Glutamatergic neuron (in vitro differentiated cells): ENCODE results near the gene FAM222B. TPM values are rescaled to one million over a fixed set of nuclear protein-coding genes. Genes with fewer than 3 reads are reported as not detected.
A peak's percentile ranks its signal among the peaks of the same experiment; 100 is the strongest.

ENCODE experiments used
- DNase-seq: peaks from one replicate; pipeline ENCODE4 v3.0.0; 2022
- H3K27ac Mint-ChIP-seq: one replicate; pipeline ENCODE4 v1.8.0; 2020; ENCODE audit warnings: mild to moderate bottlenecking, mixed read lengths, inconsistent platforms; ENCODE audit not compliant: unreplicated experiment
- H3K27me3 Mint-ChIP-seq: one replicate; pipeline ENCODE4 v1.8.0; 2020; ENCODE audit warnings: mild to moderate bottlenecking, moderate library complexity, mixed read lengths, inconsistent platforms; ENCODE audit not compliant: unreplicated experiment
- H3K36me3 Mint-ChIP-seq: one replicate; pipeline ENCODE4 v1.8.0; 2020; ENCODE audit warnings: mild to moderate bottlenecking, mixed read lengths, inconsistent platforms; ENCODE audit not compliant: unreplicated experiment
- H3K4me1 Mint-ChIP-seq: one replicate; pipeline ENCODE4 v1.8.0; 2020; ENCODE audit warnings: mild to moderate bottlenecking, low read depth, mixed read lengths, inconsistent platforms; ENCODE audit not compliant: unreplicated experiment
- H3K4me3 Mint-ChIP-seq: one replicate; pipeline ENCODE4 v1.8.0; 2020; ENCODE audit warnings: mild to moderate bottlenecking, mixed read lengths, inconsistent platforms; ENCODE audit not compliant: unreplicated experiment
- H3K9me3 Mint-ChIP-seq: one replicate; pipeline ENCODE4 v1.8.0; 2020; ENCODE audit warnings: mild to moderate bottlenecking, moderate library complexity, mixed read lengths, inconsistent platforms; ENCODE audit not compliant: unreplicated experiment
- total RNA-seq: library from RNA; stranded (reverse); fragmentation: NEBNext Ultra II Directional; extraction: Animal tissue kit (Norgen Biotek cat#: 25700); gene quantifications from one replicate; pipeline ENCODE4 v1.2.1, GENCODE V29; 2021; ENCODE audit not compliant: unreplicated experiment
- TF ChIP-seq, protein P1 (sequence below): fragments of 200-600 bp; sonication (generic); IDR thresholded peaks from one replicate; pipeline ENCODE4 v1.5.0; 2021; ENCODE audit not compliant: partially characterized antibody, unreplicated experiment

Gene FAM222B
- total RNA-seq, 1 donor from 2014 or later, result 44.0 TPM

DNA sequence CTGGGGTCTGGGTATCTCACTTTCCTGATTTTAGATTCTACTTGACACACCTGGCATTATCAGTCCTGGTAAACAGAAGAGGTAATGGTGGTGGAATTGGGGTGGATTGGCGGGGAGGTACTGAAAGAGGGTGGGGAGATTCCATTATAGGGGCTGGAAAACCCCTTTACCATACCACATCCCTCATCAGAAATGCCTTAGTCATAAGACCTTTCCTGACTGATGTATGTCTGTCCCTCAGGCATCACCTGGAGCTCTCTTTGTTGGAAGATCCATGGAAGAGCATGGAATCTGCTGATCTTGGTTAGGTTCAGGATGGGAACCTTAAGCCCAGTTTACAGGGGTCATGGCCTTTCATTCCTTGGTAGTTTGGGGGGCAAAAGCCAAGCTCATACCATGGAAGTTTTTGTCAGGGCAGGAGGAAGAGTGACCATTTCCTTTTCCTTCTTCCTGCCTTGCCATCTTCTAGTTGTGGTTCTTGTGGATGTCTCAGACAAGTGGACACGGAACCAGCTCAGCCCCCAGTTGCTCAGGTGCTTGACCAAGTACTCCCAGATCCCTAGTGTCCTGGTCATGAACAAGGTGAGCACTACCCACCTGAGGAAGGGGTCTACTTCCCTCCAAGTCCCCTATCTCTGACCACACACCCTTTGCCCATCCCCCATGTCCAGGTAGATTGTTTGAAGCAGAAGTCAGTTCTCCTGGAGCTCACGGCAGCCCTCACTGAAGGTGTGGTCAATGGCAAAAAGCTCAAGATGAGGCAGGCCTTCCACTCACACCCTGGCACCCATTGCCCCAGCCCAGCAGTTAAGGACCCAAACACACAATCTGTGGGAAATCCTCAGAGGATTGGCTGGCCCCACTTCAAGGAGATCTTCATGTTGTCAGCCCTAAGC is 15.6 kb upstream of the FAM222B start:
- peaks cover 4% of the 10 kb centered on the region for H3K9me3 Mint-ChIP-seq
- no peaks in the 10 kb centered on the region for H3K27me3 Mint-ChIP-seq
- TF ChIP-seq, protein P1, sequence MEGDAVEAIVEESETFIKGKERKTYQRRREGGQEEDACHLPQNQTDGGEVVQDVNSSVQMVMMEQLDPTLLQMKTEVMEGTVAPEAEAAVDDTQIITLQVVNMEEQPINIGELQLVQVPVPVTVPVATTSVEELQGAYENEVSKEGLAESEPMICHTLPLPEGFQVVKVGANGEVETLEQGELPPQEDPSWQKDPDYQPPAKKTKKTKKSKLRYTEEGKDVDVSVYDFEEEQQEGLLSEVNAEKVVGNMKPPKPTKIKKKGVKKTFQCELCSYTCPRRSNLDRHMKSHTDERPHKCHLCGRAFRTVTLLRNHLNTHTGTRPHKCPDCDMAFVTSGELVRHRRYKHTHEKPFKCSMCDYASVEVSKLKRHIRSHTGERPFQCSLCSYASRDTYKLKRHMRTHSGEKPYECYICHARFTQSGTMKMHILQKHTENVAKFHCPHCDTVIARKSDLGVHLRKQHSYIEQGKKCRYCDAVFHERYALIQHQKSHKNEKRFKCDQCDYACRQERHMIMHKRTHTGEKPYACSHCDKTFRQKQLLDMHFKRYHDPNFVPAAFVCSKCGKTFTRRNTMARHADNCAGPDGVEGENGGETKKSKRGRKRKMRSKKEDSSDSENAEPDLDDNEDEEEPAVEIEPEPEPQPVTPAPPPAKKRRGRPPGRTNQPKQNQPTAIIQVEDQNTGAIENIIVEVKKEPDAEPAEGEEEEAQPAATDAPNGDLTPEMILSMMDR, result no peak
- no peak overlapping the region for H3K4me3 Mint-ChIP-seq
- H3K36me3 Mint-ChIP-seq, result no peaks in the 10 kb centered on the region
- no peak for DNase-seq
- H3K4me1 Mint-ChIP-seq, result peaks cover 4% of the 10 kb centered on the region
- no peak overlapping the region for H3K27ac Mint-ChIP-seq

DNA sequence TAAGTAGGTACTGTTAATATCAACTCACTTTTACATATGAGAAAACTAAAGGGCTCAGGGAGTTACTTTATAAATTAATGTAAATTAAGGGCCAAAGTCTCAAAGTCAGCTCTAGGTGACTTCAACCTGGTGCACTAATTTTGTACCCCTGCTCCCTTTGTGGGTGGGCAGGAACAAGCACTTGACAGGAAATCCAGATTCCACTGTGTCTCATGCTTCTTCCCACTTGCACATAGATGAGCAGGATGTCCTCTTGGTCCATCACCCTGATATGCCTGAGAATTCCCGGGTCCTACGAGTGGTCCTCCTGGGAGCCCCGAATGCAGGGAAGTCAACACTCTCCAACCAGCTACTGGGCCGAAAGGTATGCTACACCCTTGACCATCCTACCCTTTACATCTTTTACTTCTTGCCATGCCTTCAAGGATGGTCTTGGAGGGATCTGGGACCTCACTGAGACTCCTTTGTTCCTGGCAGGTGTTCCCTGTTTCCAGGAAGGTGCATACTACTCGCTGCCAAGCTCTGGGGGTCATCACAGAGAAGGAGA is 13.5 kb upstream of the FAM222B start:
- Mint-ChIP-seq H3K9me3 (peaks cover 3% of the 10 kb centered on the region), H3K4me1 (peaks cover 1% of the 10 kb centered on the region), H3K27me3 (no peaks in the 10 kb centered on the region), H3K4me3 (peak overlapping the region; percentile 89), H3K27ac (peak overlapping the region; percentile 79), H3K36me3 (no peaks in the 10 kb centered on the region)
- TF ChIP-seq, protein P1, result no peak
- DNase-seq, result no peak

DNA sequence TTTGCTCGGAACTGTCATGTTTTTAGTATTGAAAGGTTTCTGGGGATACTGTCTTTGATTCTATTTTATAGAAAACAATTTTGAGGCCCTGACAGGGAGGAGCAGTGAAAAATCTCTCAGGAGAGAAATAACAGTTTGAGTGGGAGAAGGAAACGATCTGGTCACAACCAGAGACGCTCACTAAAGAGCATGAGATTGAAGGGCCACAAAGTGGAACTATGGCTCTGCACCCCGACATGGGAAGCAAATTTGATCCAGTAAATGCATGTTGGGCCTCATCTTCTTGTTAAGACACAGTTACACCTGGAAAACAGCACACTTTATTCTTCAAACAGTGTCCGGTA is 12.7 kb upstream of the FAM222B start:
- TF ChIP-seq, protein P1, result no peak
- H3K4me1 Mint-ChIP-seq, result peaks cover 1% of the 10 kb centered on the region
- H3K36me3 Mint-ChIP-seq, result no peaks in the 10 kb centered on the region
- DNase-seq, result no peak
- H3K27me3 Mint-ChIP-seq, result no peaks in the 10 kb centered on the region
- H3K9me3 Mint-ChIP-seq, result peaks cover 3% of the 10 kb centered on the region
- H3K27ac Mint-ChIP-seq, result peak overlapping the region; percentile 79
- H3K4me3 Mint-ChIP-seq, result peak overlapping the region; percentile 89

DNA sequence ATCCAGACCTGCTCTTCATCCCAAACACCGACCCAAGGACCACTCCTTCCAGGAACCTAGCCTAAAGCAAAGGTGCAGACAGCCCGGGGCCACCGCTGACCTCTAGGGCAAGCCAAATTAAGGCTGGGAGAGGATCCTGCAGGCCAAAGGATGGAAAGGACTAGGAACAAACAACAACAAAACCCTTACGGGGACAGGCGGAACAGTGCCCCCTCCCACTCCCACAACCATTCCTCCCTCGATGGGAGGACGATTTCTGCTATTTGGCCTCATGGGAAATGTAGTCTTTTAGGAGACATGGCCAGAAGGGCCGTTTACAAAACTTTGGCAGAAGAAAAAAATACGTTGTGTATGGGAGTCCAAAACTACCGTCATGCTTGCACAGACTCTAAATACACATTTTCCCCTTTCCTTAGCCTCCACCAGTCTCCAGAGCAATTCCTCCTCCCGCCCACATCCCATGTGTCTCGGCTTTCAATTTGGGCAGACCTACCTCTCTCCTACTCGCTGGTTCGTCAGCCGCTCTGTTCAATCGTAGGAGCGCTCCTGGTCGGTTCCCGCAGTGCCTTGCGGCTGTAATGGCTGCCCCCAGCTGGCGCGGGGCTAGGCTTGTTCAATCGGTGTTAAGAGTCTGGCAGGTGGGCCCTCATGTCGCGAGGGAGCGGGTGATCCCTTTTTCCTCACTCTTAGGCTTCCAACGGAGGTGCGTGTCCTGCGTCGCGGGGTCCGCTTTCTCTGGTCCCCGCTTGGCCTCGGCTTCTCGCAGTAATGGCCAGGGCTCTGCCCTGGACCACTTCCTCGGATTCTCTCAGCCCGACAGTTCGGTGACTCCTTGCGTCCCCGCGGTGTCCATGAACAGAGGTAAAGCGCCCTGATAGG is 12.1 kb upstream of the FAM222B start, which contains the start of gene ERAL1:
Gene ERAL1 (plus strand): TSS at position 560 of the 879 bp plus-strand sequence. CDS start 19 bp downstream, at position 579.
- TF ChIP-seq, protein P1, result no peak
- H3K4me1 Mint-ChIP-seq, result peaks cover 1% of the 10 kb centered on the region
- H3K36me3 Mint-ChIP-seq, result no peaks in the 10 kb centered on the region
- peaks cover 3% of the 10 kb centered on the region for H3K9me3 Mint-ChIP-seq
- H3K27ac Mint-ChIP-seq, result peak within 1 kb of the TSS; percentile 79
- peak within 1 kb of the TSS; percentile 89 for H3K4me3 Mint-ChIP-seq
- DNase-seq, result peak; percentile 88
- no peaks in the 10 kb centered on the region for H3K27me3 Mint-ChIP-seq
